K562 (cell line): ENCODE measurements around the gene ARHGEF16. TPM values are rescaled to one million over a fixed set of nuclear protein-coding genes. Genes with fewer than 3 reads are reported as not detected.
A peak's percentile ranks its signal among the peaks of the same experiment; 100 is the strongest.

Experiments used
- ATAC-seq: fragments of 200-7000 bp; cut with Tn5 transposase; 3 replicates; pipeline ENCODE4 v1.9.1; 2020; ENCODE audit warnings: moderate library complexity
- BruUV-seq: library from RNA; stranded (reverse); fragments of 400-500 nt; replicated peaks from 2 replicates; lab custom pipeline; 2021; lab: Mats Ljungman, UMichigan
- CTCF ChIA-PET: fragments of 300-600 bp; formaldehyde crosslinking; extraction: SDS; loops from one replicate; lab custom pipeline; 2021; ENCODE audit warnings: low intra/inter-chr PET ratio; lab: Yijun Ruan, JAX
- POLR2A ChIA-PET: fragments of 300-600, 350-650 bp; sonication (Branson Sonifier 250); formaldehyde crosslinking; extraction: SDS; loops from one replicate; lab custom pipeline; 2021; ENCODE audit warnings: antibody characterized with exemption, inconsistent platforms; lab: Yijun Ruan, JAX
- DNase-seq, 4 experiments: peaks; one replicate each; pipeline versions ENCODE4 v3.0.0 to v3.0.0-alpha.2; 2011 to 2018; ENCODE audit warnings: low spot score in 3 of 4, mixed read lengths in 3 of 4; ENCODE audit errors: extremely low read depth in 1 of 4
- FAIRE-seq: peaks from 2 replicates; lab custom pipeline; 2011; peaks lifted over from hg19 to GRCh38; lab: Jason Lieb, UNC
- H2AFZ ChIP-seq: 2 replicates; pipeline ENCODE4 v1.6.0; 2011; ENCODE audit warnings: low read depth, low read length, control low read depth, inconsistent platforms
- H3K27ac ChIP-seq: fragments of 200-600 bp; 3 replicates; pipeline ENCODE4 v1.8.0; 2011; ENCODE audit warnings: low read depth, mild to moderate bottlenecking, control low read depth, inconsistent platforms, low read length, moderate library complexity, mixed read lengths; ENCODE audit errors: extremely low read depth
- H3K27me3 ChIP-seq, 2 experiments: fragments of 300-600 bp in 1 of 2; 2 replicates in 1 of 2; 3 replicates in 1 of 2; pipeline versions ENCODE4 v1.6.0 to v1.8.0; 2011; ENCODE audit warnings: inconsistent platforms in 2 of 2, low read length in 2 of 2, mild to moderate bottlenecking in 1 of 2, mixed read lengths in 1 of 2, moderate library complexity in 1 of 2; ENCODE audit not compliant: control insufficient read depth in 2 of 2, insufficient read depth in 2 of 2
- H3K36me3 ChIP-seq: fragments of 300-600 bp; 3 replicates; pipeline ENCODE4 v1.8.0; 2011; ENCODE audit warnings: mild to moderate bottlenecking, low read length, inconsistent platforms; ENCODE audit not compliant: control insufficient read depth, insufficient read depth
- H3K4me1 ChIP-seq, 2 experiments: fragments of 200-600 bp in 1 of 2; replicated peaks in 1 of 2; 2 replicates in 1 of 2; 3 replicates in 1 of 2; pipeline versions ENCODE4 v1.5.1 to v1.8.0; 2011; ENCODE audit warnings: inconsistent platforms in 2 of 2, low read length in 2 of 2, mild to moderate bottlenecking in 1 of 2, mixed read lengths in 1 of 2, moderate library complexity in 1 of 2; ENCODE audit not compliant: control insufficient read depth in 2 of 2, insufficient read depth in 2 of 2
- H3K4me2 ChIP-seq: 2 replicates; pipeline ENCODE4 v1.6.1; 2011; ENCODE audit warnings: low read length, control low read depth, inconsistent platforms, mixed read lengths; ENCODE audit not compliant: insufficient read depth
- H3K4me3 ChIP-seq: fragments of 200-600 bp; sonication (generic), shearing (Covaris generic); 2 replicates; pipeline ENCODE4 v1.5.1; 2016; ENCODE audit warnings: control low read depth, inconsistent platforms
- H3K79me2 ChIP-seq: fragments of 200-600 bp; 3 replicates; pipeline ENCODE4 v1.8.0; 2011; ENCODE audit warnings: low read length, inconsistent platforms; ENCODE audit not compliant: control insufficient read depth, insufficient read depth
- H3K9ac ChIP-seq, 2 experiments: 2 replicates each; pipeline versions ENCODE4 v1.6.0 to v1.6.1; 2011; ENCODE audit warnings: low read depth in 2 of 2, low read length in 2 of 2, control low read depth in 1 of 2, inconsistent platforms in 1 of 2, mild to moderate bottlenecking in 1 of 2, mixed read lengths in 1 of 2; ENCODE audit not compliant: insufficient read depth in 1 of 2
- H3K9me1 ChIP-seq: one replicate; pipeline ENCODE4 v1.6.0; 2011; ENCODE audit warnings: inconsistent platforms, mild to moderate bottlenecking, low read length, moderate library complexity; ENCODE audit not compliant: control insufficient read depth, insufficient read depth
- H3K9me3 ChIP-seq: replicated peaks from 2 replicates; pipeline ENCODE4 v1.5.1; 2011; ENCODE audit warnings: low read depth, low read length, inconsistent platforms; ENCODE audit not compliant: control insufficient read depth, insufficient read depth
- H4K20me1 ChIP-seq: replicated peaks from 2 replicates; pipeline ENCODE4 v1.6.1; 2011; ENCODE audit warnings: low read length, inconsistent platforms, mixed read lengths; ENCODE audit not compliant: control insufficient read depth, insufficient read depth
- FOXM1 ChIP-seq, 2 experiments: fragments of 450-650 bp in 1 of 2; sonication (generic) in 1 of 2; formaldehyde crosslinking in 1 of 2; IDR thresholded peaks; 2 replicates each; pipeline versions ENCODE4 v1.6.1 to v1.9.0; 2017 to 2022; ENCODE audit warnings: low read depth in 2 of 2, mild to moderate bottlenecking in 2 of 2, missing genetic modification reagents in 1 of 2, moderate library complexity in 1 of 2
- MED1 ChIP-seq: sonication (generic); formaldehyde crosslinking; IDR thresholded peaks from 2 replicates; pipeline ENCODE4 v1.8.1; 2023; ENCODE audit warnings: missing genetic modification reagents, borderline replicate concordance
- RAD21 ChIP-seq, 2 experiments: fragments of 250-450 bp in 1 of 2; fragments of 450-650 bp in 1 of 2; sonication (Bioruptor Pico) in 1 of 2; formaldehyde crosslinking in 1 of 2; IDR thresholded peaks in 1 of 2; conservative IDR thresholded peaks in 1 of 2; 2 replicates each; pipeline versions ENCODE4 v1.4.0 to v1.8.0; 2020 to 2022; ENCODE audit warnings: mild to moderate bottlenecking in 2 of 2, moderate library complexity in 1 of 2
- RBBP5 ChIP-seq: fragments of 200-600 bp; sonication (generic); IDR thresholded peaks from 2 replicates; pipeline ENCODE4 v1.6.1; 2012; ENCODE audit warnings: borderline replicate concordance, mild to moderate bottlenecking, low read length, control low read depth, inconsistent platforms; ENCODE audit not compliant: insufficient read depth, poor library complexity, severe bottlenecking
- SAFB2 ChIP-seq: fragments of 200-400 bp; formaldehyde crosslinking; IDR thresholded peaks from 2 replicates; pipeline ENCODE4 v1.6.1; 2018; ENCODE audit warnings: borderline replicate concordance, low read length, low read depth, moderate library complexity; ENCODE audit not compliant: severe bottlenecking
- TAF15 ChIP-seq: fragments of 200-400 bp; formaldehyde crosslinking; IDR thresholded peaks from 2 replicates; pipeline ENCODE4 v1.6.1; 2017; ENCODE audit warnings: mild to moderate bottlenecking, low read depth, low read length, moderate library complexity
- ZNF263 ChIP-seq: sonication (generic); formaldehyde crosslinking; IDR thresholded peaks from 2 replicates; pipeline ENCODE4 v1.8.0; 2022; ENCODE audit warnings: mild to moderate bottlenecking, missing genetic modification reagents, borderline replicate concordance
- ZNF316 ChIP-seq: fragments of 450-650 bp; IDR thresholded peaks from 2 replicates; pipeline ENCODE4 v1.6.1; 2016
- WGBS: fragments of 100-300 bp; shearing (Covaris generic); methylation state at CpG from one replicate; pipeline ENCODE4 v1.1.6; 2016; ENCODE audit warnings: low coverage, mixed read lengths; ENCODE audit not compliant: insufficient coverage; ENCODE audit errors: missing lambda C conversion rate; 5-methylcytosine and 5-hydroxymethylcytosine counted together
- in situ Hi-C: fragments of 300-500 bp; cut with MboI; formaldehyde crosslinking; loops from 4 replicates; pipeline ENCODE4 v1.15.0; 2018; ENCODE audit warnings: inconsistent platforms, mixed read lengths
- intact Hi-C: fragments of 100-400 bp; cut with micrococcal nuclease; formaldehyde crosslinking; loops from 2 replicates; pipeline ENCODE4 v1.14.2; 2022
- polyA plus RNA-seq, 8 experiments: library from polyadenylated mRNA; depleted of rRNA in 4 of 8; stranded (reverse) in 5 of 8; unstranded in 3 of 8; fragments of >200 nt; fragmentation: Nextera tagmentation in 2 of 8; fragmentation: Illumina TruSeq in 1 of 8; extraction: Ambion mirVana in 2 of 8; extraction: Trizol in 1 of 8; gene quantifications; 2 replicates each; pipeline versions ENCODE4 v1.2.1 to v1.2.3, GENCODE V29; 2011 to 2014; ENCODE audit warnings: inconsistent platforms in 1 of 8, missing spikeins in 1 of 8
- total RNA-seq, 7 experiments: library from RNA; depleted of rRNA in 6 of 7; stranded (reverse); fragments of >200 nt in 6 of 7; fragmentation: Illumina TruSeq in 2 of 7; extraction: Trizol in 2 of 7; gene quantifications; 2 replicates each; pipeline versions ENCODE4 v1.2.1 to v1.2.3, GENCODE V29; 2011 to 2021; ENCODE audit warnings: low replicate concordance in 1 of 7
- TF ChIP-seq, protein P1 (sequence below), 2 experiments: fragments of 150-350 bp in 1 of 2; IDR thresholded peaks; 2 replicates each; pipeline ENCODE4 v1.6.1; 2012 to 2016; ENCODE audit warnings: low read depth in 2 of 2, low read length in 2 of 2, mild to moderate bottlenecking in 1 of 2, moderate library complexity in 1 of 2
- TF ChIP-seq, protein P2 (sequence below): fragments of 250-450 bp; sonication (Bioruptor Pico); IDR thresholded peaks from 2 replicates; pipeline ENCODE4 v1.5.0; 2022; ENCODE audit warnings: mild to moderate bottlenecking
- TF ChIP-seq, protein P3 (sequence below): fragments of 450-650 bp; formaldehyde crosslinking; IDR thresholded peaks from 2 replicates; pipeline ENCODE4 v1.4.0; 2020; ENCODE audit warnings: mild to moderate bottlenecking, moderate library complexity

The ARHGEF16 gene
- total and polyA plus RNA-seq, 9 of the 15 experiments (the other 6 are each of a cell fraction or from before 2014, with no cell fraction given): 0.15 to 1.2 (median 0.49) TPM; not detected in 2

DNA sequence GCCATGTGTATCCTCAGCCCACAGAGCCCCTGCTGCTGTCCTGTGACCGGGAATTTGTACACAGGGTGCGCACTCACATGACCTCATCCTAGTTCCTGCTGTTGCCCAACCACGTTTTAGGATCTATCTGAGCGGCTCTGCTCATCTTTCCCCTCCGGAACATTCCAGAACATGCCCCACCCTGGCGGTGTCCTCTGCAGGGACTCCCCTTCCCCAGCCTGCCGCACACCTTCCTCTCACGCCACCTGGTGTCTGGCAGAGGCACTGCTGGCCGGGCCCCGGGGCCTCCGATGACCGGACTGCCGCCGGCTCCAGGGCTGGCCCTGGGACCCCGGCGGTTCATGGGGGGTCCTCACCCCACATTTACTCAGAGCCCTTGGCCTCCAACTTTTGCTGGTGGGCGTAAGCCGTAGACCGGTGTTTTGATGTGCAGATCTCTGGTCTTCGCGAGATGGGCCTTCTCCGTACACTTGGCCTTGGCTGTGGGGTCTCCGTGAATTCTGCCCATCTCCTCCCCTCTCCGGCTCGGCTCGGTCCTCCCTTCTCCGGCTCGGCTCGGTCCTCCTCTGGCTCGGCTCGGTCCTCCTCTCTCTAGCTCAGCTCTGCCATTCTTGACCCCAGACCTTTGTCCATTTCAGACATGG lies 29.5 kb downstream of the ARHGEF16 start:
- WGBS: 17% methylated on average over 31 of the region's 31 CpGs
- TF ChIP-seq RAD21 (CRISPR knock-in tag; conservative IDR thresholded peaks at IDR 0.05 in 1 of 2, IDR thresholded peaks at IDR 0.05 in 1 of 2) (peak in 1 of 2 experiments; percentile 80; a peak in 3 of 4 replicates), RBBP5 (no peak), TAF15 (no peak), MED1 (CRISPR knock-in tag) (no peak), ZNF263 (peak; percentile 53; the same call in 1 of the 2 replicates), FOXM1 (IDR thresholded peaks at IDR 0.05; ENCODE audit: low read depth) (no peak), FOXM1 (CRISPR knock-in tag; IDR thresholded peaks at IDR 0.05; ENCODE audit: low read depth) (no peak), ZNF316 (no peak), SAFB2 (no peak)
- TF ChIP-seq, protein P1, sequence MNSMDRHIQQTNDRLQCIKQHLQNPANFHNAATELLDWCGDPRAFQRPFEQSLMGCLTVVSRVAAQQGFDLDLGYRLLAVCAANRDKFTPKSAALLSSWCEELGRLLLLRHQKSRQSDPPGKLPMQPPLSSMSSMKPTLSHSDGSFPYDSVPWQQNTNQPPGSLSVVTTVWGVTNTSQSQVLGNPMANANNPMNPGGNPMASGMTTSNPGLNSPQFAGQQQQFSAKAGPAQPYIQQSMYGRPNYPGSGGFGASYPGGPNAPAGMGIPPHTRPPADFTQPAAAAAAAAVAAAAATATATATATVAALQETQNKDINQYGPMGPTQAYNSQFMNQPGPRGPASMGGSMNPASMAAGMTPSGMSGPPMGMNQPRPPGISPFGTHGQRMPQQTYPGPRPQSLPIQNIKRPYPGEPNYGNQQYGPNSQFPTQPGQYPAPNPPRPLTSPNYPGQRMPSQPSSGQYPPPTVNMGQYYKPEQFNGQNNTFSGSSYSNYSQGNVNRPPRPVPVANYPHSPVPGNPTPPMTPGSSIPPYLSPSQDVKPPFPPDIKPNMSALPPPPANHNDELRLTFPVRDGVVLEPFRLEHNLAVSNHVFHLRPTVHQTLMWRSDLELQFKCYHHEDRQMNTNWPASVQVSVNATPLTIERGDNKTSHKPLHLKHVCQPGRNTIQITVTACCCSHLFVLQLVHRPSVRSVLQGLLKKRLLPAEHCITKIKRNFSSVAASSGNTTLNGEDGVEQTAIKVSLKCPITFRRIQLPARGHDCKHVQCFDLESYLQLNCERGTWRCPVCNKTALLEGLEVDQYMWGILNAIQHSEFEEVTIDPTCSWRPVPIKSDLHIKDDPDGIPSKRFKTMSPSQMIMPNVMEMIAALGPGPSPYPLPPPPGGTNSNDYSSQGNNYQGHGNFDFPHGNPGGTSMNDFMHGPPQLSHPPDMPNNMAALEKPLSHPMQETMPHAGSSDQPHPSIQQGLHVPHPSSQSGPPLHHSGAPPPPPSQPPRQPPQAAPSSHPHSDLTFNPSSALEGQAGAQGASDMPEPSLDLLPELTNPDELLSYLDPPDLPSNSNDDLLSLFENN (IDR thresholded peaks at IDR 0.05; ENCODE audit: low read depth in 2 of 2, low read length in 2 of 2): no peak
- TF ChIP-seq, protein P2, sequence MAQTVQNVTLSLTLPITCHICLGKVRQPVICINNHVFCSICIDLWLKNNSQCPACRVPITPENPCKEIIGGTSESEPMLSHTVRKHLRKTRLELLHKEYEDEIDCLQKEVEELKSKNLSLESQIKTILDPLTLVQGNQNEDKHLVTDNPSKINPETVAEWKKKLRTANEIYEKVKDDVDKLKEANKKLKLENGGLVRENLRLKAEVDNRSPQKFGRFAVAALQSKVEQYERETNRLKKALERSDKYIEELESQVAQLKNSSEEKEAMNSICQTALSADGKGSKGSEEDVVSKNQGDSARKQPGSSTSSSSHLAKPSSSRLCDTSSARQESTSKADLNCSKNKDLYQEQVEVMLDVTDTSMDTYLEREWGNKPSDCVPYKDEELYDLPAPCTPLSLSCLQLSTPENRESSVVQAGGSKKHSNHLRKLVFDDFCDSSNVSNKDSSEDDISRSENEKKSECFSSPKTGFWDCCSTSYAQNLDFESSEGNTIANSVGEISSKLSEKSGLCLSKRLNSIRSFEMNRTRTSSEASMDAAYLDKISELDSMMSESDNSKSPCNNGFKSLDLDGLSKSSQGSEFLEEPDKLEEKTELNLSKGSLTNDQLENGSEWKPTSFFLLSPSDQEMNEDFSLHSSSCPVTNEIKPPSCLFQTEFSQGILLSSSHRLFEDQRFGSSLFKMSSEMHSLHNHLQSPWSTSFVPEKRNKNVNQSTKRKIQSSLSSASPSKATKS (CRISPR knock-in tag): no peak
- TF ChIP-seq, protein P3, sequence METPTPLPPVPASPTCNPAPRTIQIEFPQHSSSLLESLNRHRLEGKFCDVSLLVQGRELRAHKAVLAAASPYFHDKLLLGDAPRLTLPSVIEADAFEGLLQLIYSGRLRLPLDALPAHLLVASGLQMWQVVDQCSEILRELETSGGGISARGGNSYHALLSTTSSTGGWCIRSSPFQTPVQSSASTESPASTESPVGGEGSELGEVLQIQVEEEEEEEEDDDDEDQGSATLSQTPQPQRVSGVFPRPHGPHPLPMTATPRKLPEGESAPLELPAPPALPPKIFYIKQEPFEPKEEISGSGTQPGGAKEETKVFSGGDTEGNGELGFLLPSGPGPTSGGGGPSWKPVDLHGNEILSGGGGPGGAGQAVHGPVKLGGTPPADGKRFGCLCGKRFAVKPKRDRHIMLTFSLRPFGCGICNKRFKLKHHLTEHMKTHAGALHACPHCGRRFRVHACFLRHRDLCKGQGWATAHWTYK (CRISPR knock-in tag): 0 out of 2 replicates have a peak, but pooled peaks have one; percentile 23

More for the DNA sequence above, 29.5 kb downstream of the ARHGEF16 start:
- H3K27ac ChIP-seq: no peak overlapping the region
- intact Hi-C loops (loop anchor here (1.0 kb wide), 1 partner anchor 31 kb away; no protein-coding TSS in a partner anchor), in situ Hi-C loops (loop anchor here (5.0 kb wide), 1 partner anchor 37 kb away; no protein-coding TSS in a partner anchor)
- no peak overlapping the region for H3K9ac ChIP-seq
- peak; percentile 61 to 89 (median 88) for DNase-seq
- BruUV-seq: no TSS peak
- peak; percentile 11 for FAIRE-seq
- CTCF ChIA-PET: interaction anchor here (0.5 to 5.5 kb wide), 5 partner anchors 26 to 313 kb away, joined by 4 to 91 read pairs (median 4); partner anchors contain the start of genes ARHGEF16 and LRRC47
- H4K20me1 ChIP-seq: peaks cover 10% of the 10 kb centered on the region
- H3K9me3 ChIP-seq: 0 out of 2 replicates have a peak, but pooled peaks cover 3% of the 10 kb centered on the region
- no peak overlapping the region for H3K4me3 ChIP-seq
- no peaks in the 10 kb centered on the region for H3K79me2 ChIP-seq
- no peak overlapping the region for H3K4me2 ChIP-seq
- peaks cover 12 to 26% of the 10 kb centered on the region in 2 experiments for H3K27me3 ChIP-seq
- H2AFZ ChIP-seq: no peak overlapping the region
- POLR2A ChIA-PET: interaction anchor here (1.1 kb wide), 1 partner anchor 31 kb away, joined by 3 read pairs; no protein-coding TSS in a partner anchor
- no peaks in the 10 kb centered on the region for H3K36me3 ChIP-seq
- peaks cover 0 to 39% of the 10 kb centered on the region in 2 experiments; a peak in 2 of 5 replicates for H3K4me1 ChIP-seq
- H3K9me1 ChIP-seq: no peaks in the 10 kb centered on the region
- peak; percentile 84 for ATAC-seq
